ENCODE data around the gene KRCC1.

The KRCC1 gene

GRCh38 chr2:88055371-88056128 lies at the start of gene KRCC1:
Gene KRCC1 (minus strand): TSS chr2:88055783. CDS start chr2:88028563, 27,220 bp downstream.
- TF ChIP-seq ZFP3 (CRISPR knock-in tag; IDR thresholded peaks at IDR 0.05) (no peak), OSR1 (CRISPR knock-in tag; IDR thresholded peaks at IDR 0.05) (no peak), GLIS3 (CRISPR knock-in tag; IDR thresholded peaks at IDR 0.05) (no peak), CSRNP3 (CRISPR knock-in tag; IDR thresholded peaks at IDR 0.05) (no peak), ZC3H10 (CRISPR knock-in tag; IDR thresholded peaks at IDR 0.05) (no peak), TSHZ2 (CRISPR knock-in tag; IDR thresholded peaks at IDR 0.05) (no peak)
- ATAC-seq: peak; percentile 97

GRCh38 chr2:88100489-88100858 lies 44.9 kb upstream of the KRCC1 start:
- no peak for ATAC-seq
- no peak for TF ChIP-seq GLIS3 (CRISPR knock-in tag; IDR thresholded peaks at IDR 0.05)
- no peak for TF ChIP-seq ARNTL (CRISPR knock-in tag; IDR thresholded peaks at IDR 0.05; ENCODE audit: borderline replicate concordance, low read depth)
- TF ChIP-seq CSDC2 (CRISPR knock-in tag; IDR thresholded peaks at IDR 0.05): no peak
- no peak for TF ChIP-seq ZNF70 (CRISPR knock-in tag; IDR thresholded peaks at IDR 0.05)
- TF ChIP-seq ZC3H10 (CRISPR knock-in tag; IDR thresholded peaks at IDR 0.05): no peak
- no peak; the same call in 1 of the 2 replicates for TF ChIP-seq ISL1 (CRISPR knock-in tag; IDR thresholded peaks at IDR 0.05)
- no peak for TF ChIP-seq TCF4 (CRISPR knock-in tag; IDR thresholded peaks at IDR 0.05; ENCODE audit: borderline replicate concordance)
- TF ChIP-seq OSR1 (CRISPR knock-in tag; IDR thresholded peaks at IDR 0.05): no peak
- no peak for TF ChIP-seq POU6F1 (CRISPR knock-in tag; IDR thresholded peaks at IDR 0.05; ENCODE audit: borderline replicate concordance, low read depth)
- no peak for TF ChIP-seq TOX (CRISPR knock-in tag; IDR thresholded peaks at IDR 0.05; ENCODE audit: borderline replicate concordance)
- no peak for TF ChIP-seq SNAI2 (CRISPR knock-in tag; IDR thresholded peaks at IDR 0.05)
- TF ChIP-seq PPARA (CRISPR knock-in tag; IDR thresholded peaks at IDR 0.05; ENCODE audit: borderline replicate concordance): no peak
- TF ChIP-seq CREB5 (CRISPR knock-in tag; IDR thresholded peaks at IDR 0.05; ENCODE audit: low read depth): no peak
- TF ChIP-seq RARB (CRISPR knock-in tag; IDR thresholded peaks at IDR 0.05): no peak
- TF ChIP-seq ZFP30 (CRISPR knock-in tag; IDR thresholded peaks at IDR 0.05): no peak
- TF ChIP-seq CSRNP3 (CRISPR knock-in tag; IDR thresholded peaks at IDR 0.05): no peak
- no peak for TF ChIP-seq TSHZ2 (CRISPR knock-in tag; IDR thresholded peaks at IDR 0.05)

All from SK-N-SH treated with all-trans-retinoic acid at 6 μM for 48 hours (cell line).